ENCODE results near the gene EEFSEC.

Gene EEFSEC

GRCh38 chr3:128402319-128402718 lies 249.0 kb downstream of the EEFSEC start:
- DNase-seq: no peak
- Histone ChIP-seq H3K4me3 (ENCODE audit: low read length) (no peak overlapping the region), H3K4me1 (ENCODE audit: low read length) (no peaks in the 10 kb centered on the region), H4K20me1 (ENCODE audit: insufficient read depth, low read length) (no peaks in the 10 kb centered on the region), H3K79me2 (ENCODE audit: low read length) (no peaks in the 10 kb centered on the region), H3K27ac (ENCODE audit: low read length) (no peak overlapping the region), H3K27me3 (replicated peaks; ENCODE audit: insufficient read depth, low read length) (no peaks in the 10 kb centered on the region), H3K36me3 (replicated peaks; ENCODE audit: insufficient read depth, low read length) (no peaks in the 10 kb centered on the region), H3K4me2 (ENCODE audit: low read depth, low read length) (no peak overlapping the region), H3K9ac (ENCODE audit: low read length) (no peak overlapping the region), H3F3A (ENCODE audit: insufficient read depth, low read length) (no peaks in the 10 kb centered on the region), H3K9me3 (replicated peaks; ENCODE audit: insufficient read depth, low read length) (no peaks in the 10 kb centered on the region), H2AFZ (ENCODE audit: low read length) (no peak overlapping the region), H3K9me2 (replicated peaks; ENCODE audit: insufficient read depth, low read length) (no peaks in the 10 kb centered on the region)
- TF ChIP-seq CTCF (IDR thresholded peaks at IDR 0.05; ENCODE audit: low read length): no peak
- no peak for TF ChIP-seq EZH2 (optimal IDR thresholded peaks at IDR 0.05; ENCODE audit: low read depth, low read length)
- no peak for TF ChIP-seq EZH2phosphoT487 (IDR thresholded peaks at IDR 0.05; ENCODE audit: low read length)

- no peak overlapping the region for H3K4me3 ChIP-seq (ENCODE audit: low read length)
- no peak overlapping the region for H2AFZ ChIP-seq (ENCODE audit: low read length)
- no peaks in the 10 kb centered on the region for H3K27me3 ChIP-seq (replicated peaks; ENCODE audit: insufficient read depth, low read length)
- H3K9me3 ChIP-seq (replicated peaks; ENCODE audit: insufficient read depth, low read length): no peaks in the 10 kb centered on the region
- no peaks in the 10 kb centered on the region for H3K36me3 ChIP-seq (replicated peaks; ENCODE audit: insufficient read depth, low read length)
- H3K27ac ChIP-seq (ENCODE audit: low read length): no peak overlapping the region
- no peaks in the 10 kb centered on the region for H3K4me1 ChIP-seq (ENCODE audit: low read length)
- no peak overlapping the region for H3K4me2 ChIP-seq (ENCODE audit: low read depth, low read length)
- TF ChIP-seq EZH2 (optimal IDR thresholded peaks at IDR 0.05; ENCODE audit: low read depth, low read length): no peak
- no peak for TF ChIP-seq CTCF (IDR thresholded peaks at IDR 0.05; ENCODE audit: low read length)
- no peak for TF ChIP-seq EZH2phosphoT487 (IDR thresholded peaks at IDR 0.05; ENCODE audit: low read length)
- H3K9me2 ChIP-seq (replicated peaks; ENCODE audit: insufficient read depth, low read length): no peaks in the 10 kb centered on the region
- H4K20me1 ChIP-seq (ENCODE audit: insufficient read depth, low read length): no peaks in the 10 kb centered on the region
- no peaks in the 10 kb centered on the region for H3K79me2 ChIP-seq (ENCODE audit: low read length)
- no peak for DNase-seq
- no peak overlapping the region for H3K9ac ChIP-seq (ENCODE audit: low read length)
- no peaks in the 10 kb centered on the region for H3F3A ChIP-seq (ENCODE audit: insufficient read depth, low read length)
Measured at GRCh38 chr3:128402998-128403397, 249.7 kb downstream of the EEFSEC start.

GRCh38 chr3:128404276-128405068 lies 251.2 kb downstream of the EEFSEC start:
- no peak overlapping the region for H3K4me2 ChIP-seq (ENCODE audit: low read depth, low read length)

More at GRCh38 chr3:128404276-128405068, 251.2 kb downstream of the EEFSEC start:
- Histone ChIP-seq H3K79me2 (ENCODE audit: low read length) (no peaks in the 10 kb centered on the region), H3K9me2 (replicated peaks; ENCODE audit: insufficient read depth, low read length) (no peaks in the 10 kb centered on the region), H3K9ac (ENCODE audit: low read length) (no peak overlapping the region), H3K4me3 (ENCODE audit: low read length) (no peak overlapping the region), H3K9me3 (replicated peaks; ENCODE audit: insufficient read depth, low read length) (no peaks in the 10 kb centered on the region), H4K20me1 (ENCODE audit: insufficient read depth, low read length) (no peaks in the 10 kb centered on the region), H3K4me1 (ENCODE audit: low read length) (no peaks in the 10 kb centered on the region), H2AFZ (ENCODE audit: low read length) (no peak overlapping the region), H3K27me3 (replicated peaks; ENCODE audit: insufficient read depth, low read length) (no peaks in the 10 kb centered on the region), H3K36me3 (replicated peaks; ENCODE audit: insufficient read depth, low read length) (no peaks in the 10 kb centered on the region), H3K27ac (ENCODE audit: low read length) (no peak overlapping the region), H3F3A (ENCODE audit: insufficient read depth, low read length) (no peaks in the 10 kb centered on the region)
- no peak for DNase-seq
- TF ChIP-seq CTCF (IDR thresholded peaks at IDR 0.05; ENCODE audit: low read length): no peak
- TF ChIP-seq EZH2phosphoT487 (IDR thresholded peaks at IDR 0.05; ENCODE audit: low read length): no peak
- no peak for TF ChIP-seq EZH2 (optimal IDR thresholded peaks at IDR 0.05; ENCODE audit: low read depth, low read length)

Data from MM.1S (cell line).